HEK293 (cell line): ENCODE results near the gene NSUN4.

ENCODE experiments used
- BCL11A ChIP-seq: fragments of 450-650 bp; formaldehyde crosslinking; IDR thresholded peaks from 2 replicates; pipeline ENCODE4 v1.5.1; 2016; ENCODE audit warnings: low read depth, missing biosample characterization, missing genetic modification characterization
- EGR2 ChIP-seq: fragments of 450-650 bp; formaldehyde crosslinking; IDR thresholded peaks from 2 replicates; pipeline ENCODE4 v1.5.1; 2016; ENCODE audit warnings: low read depth, missing biosample characterization, missing genetic modification characterization
- ZEB2 ChIP-seq: fragments of 450-650 bp; formaldehyde crosslinking; IDR thresholded peaks from 2 replicates; pipeline ENCODE4 v1.5.1; 2016; ENCODE audit warnings: missing biosample characterization, missing genetic modification characterization
- ZFP37 ChIP-seq: fragments of 450-650 bp; formaldehyde crosslinking; IDR thresholded peaks from 2 replicates; pipeline ENCODE4 v1.5.1; 2016; ENCODE audit warnings: missing biosample characterization, missing genetic modification characterization
- ZNF132 ChIP-seq: fragments of 450-650 bp; formaldehyde crosslinking; IDR thresholded peaks from 2 replicates; pipeline ENCODE4 v1.5.1; 2017; ENCODE audit warnings: missing biosample characterization, missing genetic modification characterization, borderline replicate concordance
- ZNF155 ChIP-seq: fragments of 450-650 bp; formaldehyde crosslinking; IDR thresholded peaks from 2 replicates; pipeline ENCODE4 v1.5.1; 2016; ENCODE audit warnings: missing biosample characterization, missing genetic modification characterization
- ZNF214 ChIP-seq: fragments of 450-650 bp; formaldehyde crosslinking; IDR thresholded peaks from 2 replicates; pipeline ENCODE4 v1.5.1; 2017; ENCODE audit warnings: missing biosample characterization, mild to moderate bottlenecking, missing genetic modification characterization, borderline replicate concordance
- ZNF747 ChIP-seq: fragments of 450-650 bp; formaldehyde crosslinking; IDR thresholded peaks from 2 replicates; pipeline ENCODE4 v1.5.1; 2016; ENCODE audit warnings: missing biosample characterization, missing genetic modification characterization
- TF ChIP-seq, protein P1 (sequence below): fragments of 450-650 bp; formaldehyde crosslinking; IDR thresholded peaks from 2 replicates; pipeline ENCODE4 v1.5.1; 2016; ENCODE audit warnings: missing biosample characterization, missing genetic modification characterization

GRCh38 chr1:46370214-46370633 is 29.6 kb downstream of the NSUN4 start:
- TF ChIP-seq, protein P1, sequence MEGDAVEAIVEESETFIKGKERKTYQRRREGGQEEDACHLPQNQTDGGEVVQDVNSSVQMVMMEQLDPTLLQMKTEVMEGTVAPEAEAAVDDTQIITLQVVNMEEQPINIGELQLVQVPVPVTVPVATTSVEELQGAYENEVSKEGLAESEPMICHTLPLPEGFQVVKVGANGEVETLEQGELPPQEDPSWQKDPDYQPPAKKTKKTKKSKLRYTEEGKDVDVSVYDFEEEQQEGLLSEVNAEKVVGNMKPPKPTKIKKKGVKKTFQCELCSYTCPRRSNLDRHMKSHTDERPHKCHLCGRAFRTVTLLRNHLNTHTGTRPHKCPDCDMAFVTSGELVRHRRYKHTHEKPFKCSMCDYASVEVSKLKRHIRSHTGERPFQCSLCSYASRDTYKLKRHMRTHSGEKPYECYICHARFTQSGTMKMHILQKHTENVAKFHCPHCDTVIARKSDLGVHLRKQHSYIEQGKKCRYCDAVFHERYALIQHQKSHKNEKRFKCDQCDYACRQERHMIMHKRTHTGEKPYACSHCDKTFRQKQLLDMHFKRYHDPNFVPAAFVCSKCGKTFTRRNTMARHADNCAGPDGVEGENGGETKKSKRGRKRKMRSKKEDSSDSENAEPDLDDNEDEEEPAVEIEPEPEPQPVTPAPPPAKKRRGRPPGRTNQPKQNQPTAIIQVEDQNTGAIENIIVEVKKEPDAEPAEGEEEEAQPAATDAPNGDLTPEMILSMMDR (tag by site-specific recombination): no peak
- no peak for TF ChIP-seq ZNF747
- no peak for TF ChIP-seq ZNF155 (tag by site-specific recombination)
- no peak for TF ChIP-seq ZNF132 (tag by site-specific recombination)
- TF ChIP-seq ZEB2 (tag by site-specific recombination): no peak
- TF ChIP-seq BCL11A (tag by site-specific recombination): no peak
- no peak for TF ChIP-seq ZNF214 (tag by site-specific recombination)
- TF ChIP-seq EGR2 (tag by site-specific recombination): no peak
- no peak for TF ChIP-seq ZFP37 (tag by site-specific recombination)
